ENCODE results near the gene RPS23.
"Not testable (repeated sequence)": the region's sequence is repeated elsewhere in the genome, so short reads cannot be mapped to it uniquely, and the experiment has no call there.

The RPS23 gene

GRCh38 chr5:82290005-82290404 is 11.9 kb upstream of the RPS23 start:
- DNase-seq (ENCODE audit: low spot score) (no peak), FAIRE-seq (no peak)

GRCh38 chr5:82287625-82288024 is 9.5 kb upstream of the RPS23 start:
- FAIRE-seq (no peak), DNase-seq (ENCODE audit: low spot score) (no peak)

- DNase-seq (ENCODE audit: low spot score) (no peak), FAIRE-seq (no peak)
Measured at GRCh38 chr5:82285206-82285605, 7.1 kb upstream of the RPS23 start.

- no peak for FAIRE-seq
- DNase-seq (ENCODE audit: low spot score) = no peak
Measured at GRCh38 chr5:82283893-82284292, 5.7 kb upstream of the RPS23 start.

GRCh38 chr5:82278711-82279370 is 687 bp upstream of the RPS23 start:
- FAIRE-seq (no peak), DNase-seq (ENCODE audit: low spot score) (no peak)

GRCh38 chr5:82277613-82277986 is 554 bp downstream of the RPS23 start:
- FAIRE-seq (no peak), DNase-seq (ENCODE audit: low spot score) (no peak)

GRCh38 chr5:82276800-82277612 is 1.1 kb downstream of the RPS23 start:
- no peak for FAIRE-seq
- no peak for DNase-seq (ENCODE audit: low spot score)

- DNase-seq (ENCODE audit: low spot score) (no peak), FAIRE-seq (no peak)
Measured at GRCh38 chr5:82275216-82275664, 2.9 kb downstream of the RPS23 start.

GRCh38 chr5:82274343-82275211 is 3.6 kb downstream of the RPS23 start:
- DNase-seq (ENCODE audit: low spot score) (no peak), FAIRE-seq (no peak)

GRCh38 chr5:82273426-82273825 is 4.7 kb downstream of the RPS23 start:
- not testable (repeated sequence) for FAIRE-seq; DNase-seq (ENCODE audit: low spot score)

- not testable (repeated sequence) for DNase-seq (ENCODE audit: low spot score); FAIRE-seq
Measured at GRCh38 chr5:82272571-82273356, 5.4 kb downstream of the RPS23 start.

GRCh38 chr5:82269363-82269762 is 8.8 kb downstream of the RPS23 start:
- DNase-seq (ENCODE audit: low spot score); FAIRE-seq: not testable (repeated sequence)

- not testable (repeated sequence) for DNase-seq (ENCODE audit: low spot score); FAIRE-seq
Measured at GRCh38 chr5:82267297-82267933, 10.7 kb downstream of the RPS23 start.

GRCh38 chr5:82265047-82265446 is 13.1 kb downstream of the RPS23 start:
- no peak for FAIRE-seq

GRCh38 chr5:82259172-82259800 is 18.9 kb downstream of the RPS23 start:
- FAIRE-seq (no peak), DNase-seq (ENCODE audit: low spot score) (peak; percentile 13)

More at GRCh38 chr5:82265047-82265446, 13.1 kb downstream of the RPS23 start:
- no peak for DNase-seq (ENCODE audit: low spot score)

GRCh38 chr5:82257729-82258128 is 20.4 kb downstream of the RPS23 start:
- DNase-seq (ENCODE audit: low spot score) (no peak), FAIRE-seq (no peak)

GRCh38 chr5:82257247-82257646 is 20.9 kb downstream of the RPS23 start:
- FAIRE-seq (no peak), DNase-seq (ENCODE audit: low spot score) (no peak)

GRCh38 chr5:82255844-82256243 is 22.3 kb downstream of the RPS23 start:
- DNase-seq (ENCODE audit: low spot score) (no peak), FAIRE-seq (no peak)

GRCh38 chr5:82252744-82253143 is 25.4 kb downstream of the RPS23 start:
- FAIRE-seq (no peak), DNase-seq (ENCODE audit: low spot score) (no peak)
